Coronary artery (tissue), 2 donors: ENCODE measurements around the gene ACSF3.
A peak's percentile ranks its signal among the peaks of the same experiment; 100 is the strongest.

Experiments
- DNase-seq: peaks from one replicate; pipeline ENCODE4 v3.0.0-alpha.2; 2017; ENCODE audit warnings: low spot score
- H3K27ac ChIP-seq, 2 donors: fragments of 200-600 bp; sonication (generic); one replicate each; pipeline ENCODE4 v1.5.1; 2016 to 2019
- H3K4me3 ChIP-seq: fragments of 200-600 bp; sonication (generic); 2 replicates; pipeline ENCODE4 v1.5.1; 2016; ENCODE audit warnings: mild to moderate bottlenecking, moderate library complexity
- TF ChIP-seq, protein P1 (sequence below): fragments of 200-600 bp; sonication (generic); IDR thresholded peaks from one replicate; pipeline ENCODE4 v1.5.1; 2019; ENCODE audit warnings: antibody characterized with exemption

The ACSF3 gene

DNA sequence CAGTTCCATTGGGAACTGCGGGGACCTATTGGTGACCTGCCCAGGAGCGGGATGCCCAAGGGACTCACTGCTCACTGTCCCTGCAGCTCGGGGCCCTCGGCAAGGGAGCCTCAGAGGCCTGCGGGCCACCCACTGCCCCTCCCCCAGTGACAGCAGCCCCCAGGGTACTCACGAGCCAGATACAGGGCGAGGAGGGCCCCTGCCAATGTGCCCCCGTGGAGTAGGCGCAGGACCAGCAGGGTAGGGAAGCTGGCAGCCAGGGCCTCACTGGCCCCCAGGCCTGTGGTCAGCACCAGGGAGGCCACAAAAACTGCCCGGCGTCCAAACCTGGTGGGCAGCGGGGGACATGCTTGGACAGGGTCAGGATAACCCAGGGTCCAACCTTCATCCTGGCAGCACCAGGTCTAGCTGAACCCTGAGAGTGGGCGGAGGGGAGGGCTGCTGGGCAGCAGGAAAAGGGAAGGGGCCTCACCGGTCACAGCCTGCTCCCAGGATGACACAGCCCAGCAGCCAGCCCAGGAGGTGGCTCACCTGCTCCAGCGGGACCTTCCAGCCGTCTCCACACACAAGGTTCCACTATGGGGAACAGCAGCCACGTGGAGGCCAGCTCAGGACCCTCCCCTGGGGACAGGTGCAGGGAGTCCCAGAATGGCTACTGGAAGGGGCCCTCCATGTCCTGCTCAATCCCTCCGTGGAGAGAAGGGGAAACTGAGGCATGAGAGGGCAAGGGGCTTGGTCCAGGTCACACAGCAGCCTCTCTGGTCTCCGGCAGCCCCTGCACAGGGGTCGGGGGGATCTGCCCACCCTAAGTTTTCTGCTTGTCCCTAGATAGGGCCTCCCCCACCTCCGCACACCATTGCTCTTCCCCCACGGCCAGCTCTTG lies 105.8 kb downstream of the ACSF3 start:
- DNase-seq = no peak
- Histone ChIP-seq H3K27ac (no peak overlapping the region), H3K4me3 (no peak overlapping the region)
- TF ChIP-seq, protein P1, sequence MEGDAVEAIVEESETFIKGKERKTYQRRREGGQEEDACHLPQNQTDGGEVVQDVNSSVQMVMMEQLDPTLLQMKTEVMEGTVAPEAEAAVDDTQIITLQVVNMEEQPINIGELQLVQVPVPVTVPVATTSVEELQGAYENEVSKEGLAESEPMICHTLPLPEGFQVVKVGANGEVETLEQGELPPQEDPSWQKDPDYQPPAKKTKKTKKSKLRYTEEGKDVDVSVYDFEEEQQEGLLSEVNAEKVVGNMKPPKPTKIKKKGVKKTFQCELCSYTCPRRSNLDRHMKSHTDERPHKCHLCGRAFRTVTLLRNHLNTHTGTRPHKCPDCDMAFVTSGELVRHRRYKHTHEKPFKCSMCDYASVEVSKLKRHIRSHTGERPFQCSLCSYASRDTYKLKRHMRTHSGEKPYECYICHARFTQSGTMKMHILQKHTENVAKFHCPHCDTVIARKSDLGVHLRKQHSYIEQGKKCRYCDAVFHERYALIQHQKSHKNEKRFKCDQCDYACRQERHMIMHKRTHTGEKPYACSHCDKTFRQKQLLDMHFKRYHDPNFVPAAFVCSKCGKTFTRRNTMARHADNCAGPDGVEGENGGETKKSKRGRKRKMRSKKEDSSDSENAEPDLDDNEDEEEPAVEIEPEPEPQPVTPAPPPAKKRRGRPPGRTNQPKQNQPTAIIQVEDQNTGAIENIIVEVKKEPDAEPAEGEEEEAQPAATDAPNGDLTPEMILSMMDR = no peak

GRCh38 chr16:89200124-89200849 lies 106.6 kb downstream of the ACSF3 start, which contains the start of gene SLC22A31:
TSS of gene SLC22A31 (minus strand) at chr16:89200537. CDS start at chr16:89200501, 36 bp downstream.
- peak within 1 kb of the TSS; percentile 65 for H3K4me3 ChIP-seq
- H3K27ac ChIP-seq = no peak within 1 kb of the TSS
- no peak for DNase-seq
- TF ChIP-seq, protein P1 = no peak

DNA sequence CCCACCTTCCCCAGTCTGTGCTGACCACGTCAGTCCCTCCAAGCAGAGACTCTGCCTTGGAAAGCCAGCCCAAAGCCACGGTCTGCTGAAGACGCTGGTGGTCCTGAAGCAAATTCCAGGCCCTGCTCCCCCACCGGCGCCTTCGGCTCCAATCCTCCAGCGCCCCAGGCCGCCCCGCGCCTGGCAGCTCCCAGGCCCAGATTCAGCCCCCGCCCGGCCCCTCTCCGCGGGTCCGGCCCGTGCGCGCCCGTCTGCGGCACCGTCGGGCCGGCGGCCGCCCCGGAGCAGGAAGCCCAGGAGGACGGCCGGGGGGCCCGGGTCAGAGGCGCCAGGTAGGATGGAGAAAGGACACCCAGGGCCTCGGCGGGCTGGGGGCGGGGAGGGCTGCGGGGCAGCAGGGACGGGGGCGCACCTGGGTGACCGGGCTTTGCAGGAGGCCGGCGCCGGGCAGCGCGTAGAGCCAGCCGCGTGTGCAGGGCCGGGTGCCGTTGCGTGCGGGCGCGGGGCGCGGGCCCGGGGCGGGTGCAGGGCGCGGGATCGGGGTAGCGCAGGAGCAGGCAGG lies 107.3 kb downstream of the ACSF3 start:
- peak overlapping the region; percentile 65 for H3K4me3 ChIP-seq
- DNase-seq = no peak
- H3K27ac ChIP-seq = no peak overlapping the region

DNA sequence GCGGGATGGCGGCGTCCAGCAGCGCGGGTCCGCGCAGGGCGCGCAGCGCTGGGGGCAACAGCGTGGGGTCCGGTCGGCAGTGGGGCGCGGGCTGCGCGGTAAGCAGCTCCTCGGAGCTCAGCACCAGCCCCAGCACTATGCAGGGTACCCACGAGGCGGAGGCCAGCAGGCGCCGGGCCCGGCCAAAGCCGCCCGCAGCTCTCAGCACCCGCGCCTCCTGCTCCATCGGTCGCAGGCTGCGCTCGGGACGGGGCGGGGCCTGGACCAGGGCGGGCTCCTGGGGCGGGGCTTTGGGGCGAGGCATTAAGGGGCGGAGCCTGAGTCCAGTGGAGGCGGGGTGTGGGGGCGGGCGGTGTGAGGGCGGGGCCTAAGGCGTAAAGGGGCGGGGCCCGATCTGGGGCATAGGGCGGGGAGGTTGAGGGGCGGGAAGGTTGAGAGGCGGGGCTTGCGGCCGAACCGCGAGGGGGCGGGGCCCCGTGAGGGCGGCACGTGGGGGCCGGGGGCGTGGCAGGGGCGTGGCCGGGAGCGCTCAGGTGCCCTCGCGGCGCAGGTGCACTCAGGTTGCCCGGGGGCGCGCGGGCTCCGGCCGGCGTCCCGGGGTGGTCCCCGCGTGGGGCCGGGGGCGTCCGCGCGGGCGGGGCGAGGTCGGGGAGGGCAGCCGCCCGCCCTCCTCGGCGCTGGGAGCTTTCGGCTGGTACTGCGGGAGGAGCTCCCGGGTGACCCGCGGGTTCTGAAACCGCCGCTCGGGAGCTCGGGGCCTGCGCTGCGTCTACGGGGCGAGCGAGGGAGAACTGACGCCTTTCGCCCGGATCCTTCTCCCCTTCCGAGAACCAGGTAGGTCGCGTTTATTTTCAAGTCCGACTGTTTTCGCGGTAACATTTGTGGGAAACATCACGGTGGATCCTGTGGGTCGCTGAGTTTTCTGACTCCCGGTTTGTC lies 108.1 kb downstream of the ACSF3 start:
- no peak overlapping the region for H3K27ac ChIP-seq
- TF ChIP-seq, protein P1 = no peak
- peak overlapping the region; percentile 65 for H3K4me3 ChIP-seq
- DNase-seq = no peak

More for the DNA sequence above, 107.3 kb downstream of the ACSF3 start:
- TF ChIP-seq, protein P1 = no peak

GRCh38 chr16:89202422-89203215 lies 109.0 kb downstream of the ACSF3 start:
- TF ChIP-seq, protein P1 = no peak
- H3K4me3 ChIP-seq = no peak overlapping the region
- DNase-seq = no peak
- no peak overlapping the region for H3K27ac ChIP-seq
